HepG2 (cell line): ENCODE measurements around the gene RPS8. TPM values are rescaled to one million over a fixed set of nuclear protein-coding genes. Genes with fewer than 3 reads are reported as not detected.

Experiments used
- ATM ChIP-seq: fragments of 450-650 bp; IDR thresholded peaks from 2 replicates; pipeline ENCODE4 v1.7.1; 2017; ENCODE audit warnings: mild to moderate bottlenecking, borderline replicate concordance
- CAMTA2 ChIP-seq: sonication (generic); formaldehyde crosslinking; IDR thresholded peaks from 2 replicates; pipeline ENCODE4 v1.4.0; 2020; ENCODE audit warnings: mild to moderate bottlenecking, missing genetic modification reagents, borderline replicate concordance
- ETV6 ChIP-seq: sonication (generic); formaldehyde crosslinking; conservative IDR thresholded peaks from 2 replicates; pipeline ENCODE4 v1.4.0; 2020; ENCODE audit warnings: missing genetic modification reagents
- MAFG ChIP-seq: sonication (generic); formaldehyde crosslinking; IDR thresholded peaks from 2 replicates; pipeline ENCODE4 v1.5.1; 2020; ENCODE audit warnings: mild to moderate bottlenecking, missing genetic modification reagents
- MLLT10 ChIP-seq: sonication (generic); formaldehyde crosslinking; IDR thresholded peaks from 2 replicates; pipeline ENCODE4 v1.4.0; 2020; ENCODE audit warnings: missing genetic modification reagents
- NFAT5 ChIP-seq: sonication (generic); formaldehyde crosslinking; IDR thresholded peaks from 2 replicates; pipeline ENCODE4 v1.4.0; 2020; ENCODE audit warnings: missing genetic modification reagents
- PHF20 ChIP-seq: sonication (generic); formaldehyde crosslinking; IDR thresholded peaks from 2 replicates; pipeline ENCODE4 v1.5.0; 2020; ENCODE audit warnings: mild to moderate bottlenecking, missing genetic modification reagents
- PHF8 ChIP-seq: sonication (generic); formaldehyde crosslinking; IDR thresholded peaks from 2 replicates; pipeline ENCODE4 v1.5.0; 2020; ENCODE audit warnings: missing genetic modification reagents
- PLSCR1 ChIP-seq: sonication (generic); formaldehyde crosslinking; IDR thresholded peaks from 2 replicates; pipeline ENCODE4 v1.5.0; 2020; ENCODE audit warnings: missing genetic modification reagents, mild to moderate bottlenecking, borderline replicate concordance
- RORA ChIP-seq: sonication (generic); formaldehyde crosslinking; IDR thresholded peaks from 2 replicates; pipeline ENCODE4 v1.5.0; 2020; ENCODE audit warnings: mild to moderate bottlenecking, missing genetic modification reagents, moderate library complexity
- SSRP1 ChIP-seq: IDR thresholded peaks from 2 replicates; pipeline ENCODE4 v1.6.1; 2016; ENCODE audit warnings: control low read depth
- TBX2 ChIP-seq: sonication (generic); formaldehyde crosslinking; IDR thresholded peaks from 2 replicates; pipeline ENCODE4 v1.5.0; 2020; ENCODE audit warnings: missing genetic modification reagents, mild to moderate bottlenecking, borderline replicate concordance
- TCF7 ChIP-seq: sonication (generic); IDR thresholded peaks from 2 replicates; pipeline ENCODE4 v1.6.1; 2016; ENCODE audit warnings: antibody characterized with exemption, low read depth
- TOE1 ChIP-seq: sonication (generic); formaldehyde crosslinking; IDR thresholded peaks from 2 replicates; pipeline ENCODE4 v1.4.0; 2020; ENCODE audit warnings: mild to moderate bottlenecking, missing genetic modification reagents
- XBP1 ChIP-seq: sonication (generic); formaldehyde crosslinking; IDR thresholded peaks from 2 replicates; pipeline ENCODE4 v1.5.0; 2020; ENCODE audit warnings: missing genetic modification reagents
- ZFP36L1 ChIP-seq: sonication (generic); formaldehyde crosslinking; IDR thresholded peaks from 2 replicates; pipeline ENCODE4 v1.8.0; 2022; ENCODE audit warnings: mild to moderate bottlenecking, missing genetic modification reagents, moderate library complexity
- ZFP36L2 ChIP-seq: sonication (generic); formaldehyde crosslinking; IDR thresholded peaks from 2 replicates; pipeline ENCODE4 v1.4.0; 2020; ENCODE audit warnings: missing genetic modification reagents
- ZNF124 ChIP-seq: sonication (generic); formaldehyde crosslinking; IDR thresholded peaks from 2 replicates; pipeline ENCODE4 v1.4.0; 2020; ENCODE audit warnings: missing genetic modification reagents
- ZNF30 ChIP-seq: sonication (generic); formaldehyde crosslinking; IDR thresholded peaks from 2 replicates; pipeline ENCODE4 v1.5.0; 2020; ENCODE audit warnings: mild to moderate bottlenecking, missing genetic modification reagents
- ZNF432 ChIP-seq: sonication (generic); formaldehyde crosslinking; IDR thresholded peaks from 2 replicates; pipeline ENCODE4 v1.5.0; 2020; ENCODE audit warnings: missing genetic modification reagents, mild to moderate bottlenecking, borderline replicate concordance
- ZNF44 ChIP-seq: sonication (generic); formaldehyde crosslinking; IDR thresholded peaks from 2 replicates; pipeline ENCODE4 v1.5.1; 2020; ENCODE audit warnings: mild to moderate bottlenecking, missing genetic modification reagents
- ZNF446 ChIP-seq: sonication (generic); formaldehyde crosslinking; IDR thresholded peaks from 2 replicates; pipeline ENCODE4 v1.5.0; 2020; ENCODE audit warnings: mild to moderate bottlenecking, missing genetic modification reagents
- ZNF644 ChIP-seq: IDR thresholded peaks from 2 replicates; pipeline ENCODE4 v1.6.1; 2016; ENCODE audit warnings: low read depth
- ZNF678 ChIP-seq: sonication (generic); formaldehyde crosslinking; IDR thresholded peaks from 2 replicates; pipeline ENCODE4 v1.4.0; 2020; ENCODE audit warnings: mild to moderate bottlenecking, missing genetic modification reagents
- ZNF777 ChIP-seq: sonication (generic); formaldehyde crosslinking; IDR thresholded peaks from 2 replicates; pipeline ENCODE4 v1.4.0; 2020; ENCODE audit warnings: missing genetic modification reagents
- polyA plus RNA-seq, 8 experiments: library from polyadenylated mRNA; depleted of rRNA in 3 of 8; stranded (reverse) in 7 of 8; unstranded in 1 of 8; fragments of >200 nt; fragmentation: Illumina TruSeq in 4 of 8; extraction: Trizol in 4 of 8; gene quantifications; 2 replicates each; pipeline versions ENCODE4 v1.2.1 to v1.2.3, GENCODE V29; 2011 to 2016; ENCODE audit warnings: low read depth in 4 of 8, missing spikeins in 1 of 8, mixed read lengths in 1 of 8; ENCODE audit not compliant: insufficient read depth in 1 of 8
- total RNA-seq, 5 experiments: library from RNA; depleted of rRNA; stranded (reverse); fragments of >200 nt; fragmentation: Illumina TruSeq; extraction: Trizol; gene quantifications; 2 replicates each; pipeline ENCODE4 v1.2.3, GENCODE V29; 2016; ENCODE audit warnings: low read depth in 1 of 5
- TF ChIP-seq, protein P1 (sequence below): sonication (generic); formaldehyde crosslinking; conservative IDR thresholded peaks from 2 replicates; pipeline ENCODE4 v1.4.0; 2020; ENCODE audit warnings: missing genetic modification reagents

RPS8 gene
- total and polyA plus RNA-seq, 2 of the 13 experiments (the other 11 are each of a cell fraction or from before 2014, with no cell fraction given) = 2,628 to 2,822 TPM

DNA sequence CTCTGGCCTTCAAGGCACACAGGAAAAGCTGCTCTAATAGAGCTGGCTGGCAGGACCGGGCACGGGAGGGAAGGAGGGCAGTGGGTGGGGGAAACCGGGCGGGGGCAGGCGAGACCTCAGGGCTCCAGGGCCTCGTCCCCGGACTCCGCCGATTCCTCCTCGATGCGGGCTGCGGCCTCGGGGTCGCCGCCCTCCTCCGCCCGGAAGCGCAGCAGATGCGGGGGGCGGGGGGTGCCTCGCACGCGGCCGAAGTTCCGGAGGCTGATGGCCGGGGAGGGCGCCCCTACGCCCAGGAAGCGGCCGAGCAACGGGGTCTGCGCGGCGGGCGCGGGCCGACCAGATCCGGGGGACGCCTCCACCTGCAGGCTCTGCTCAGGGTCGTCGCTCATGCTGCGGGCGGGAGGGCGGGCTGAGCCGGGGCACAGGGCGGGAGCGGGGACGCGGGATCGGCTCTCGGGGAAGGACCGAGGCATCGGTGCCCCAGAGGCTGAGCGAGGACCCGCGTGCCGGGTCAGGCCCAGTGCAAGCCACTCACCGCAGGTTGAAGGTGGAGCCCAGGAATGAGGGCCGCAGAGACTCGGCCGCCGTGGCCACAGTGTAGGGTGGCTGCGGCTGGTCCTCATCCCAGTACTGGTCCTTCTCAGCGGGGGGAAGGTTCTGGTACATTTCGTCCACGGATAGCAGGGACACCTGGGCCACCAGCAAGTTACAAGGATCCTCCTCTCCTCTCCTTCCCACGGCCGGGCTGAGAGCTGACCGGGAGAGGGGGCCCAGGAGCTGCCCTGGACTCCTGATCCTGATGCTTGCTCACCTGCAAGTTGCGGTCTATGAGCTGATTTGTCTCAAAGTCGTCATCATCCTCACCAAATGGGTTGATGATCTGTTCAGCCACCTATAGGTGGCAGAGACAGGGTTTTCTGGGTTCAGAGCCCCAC, 9.0 kb downstream of the RPS8 start (continued):
- no peak for TF ChIP-seq RORA (CRISPR knock-in tag)
- TF ChIP-seq NFAT5 (CRISPR knock-in tag) = no peak
- peak; percentile 47; the same call in 1 of the 2 replicates for TF ChIP-seq PHF20 (CRISPR knock-in tag)
- no peak for TF ChIP-seq CAMTA2 (CRISPR knock-in tag)
- TF ChIP-seq ZNF777 (CRISPR knock-in tag) = 0 out of 2 replicates have a peak, but pooled peaks have one; percentile 33
- TF ChIP-seq MLLT10 (CRISPR knock-in tag) = no peak
- no peak for TF ChIP-seq MAFG (CRISPR knock-in tag)
- no peak for TF ChIP-seq SSRP1 (CRISPR knock-in tag)
- TF ChIP-seq PLSCR1 (CRISPR knock-in tag) = no peak
- peak; percentile 43 for TF ChIP-seq ZNF446 (CRISPR knock-in tag)
- no peak for TF ChIP-seq ETV6 (CRISPR knock-in tag)
- TF ChIP-seq ZFP36L2 (CRISPR knock-in tag) = 0 out of 2 replicates have a peak, but pooled peaks have one; percentile 9
- TF ChIP-seq TBX2 (CRISPR knock-in tag) = no peak; the same call in 1 of the 2 replicates
- TF ChIP-seq TCF7 = no peak
- TF ChIP-seq, protein P1, sequence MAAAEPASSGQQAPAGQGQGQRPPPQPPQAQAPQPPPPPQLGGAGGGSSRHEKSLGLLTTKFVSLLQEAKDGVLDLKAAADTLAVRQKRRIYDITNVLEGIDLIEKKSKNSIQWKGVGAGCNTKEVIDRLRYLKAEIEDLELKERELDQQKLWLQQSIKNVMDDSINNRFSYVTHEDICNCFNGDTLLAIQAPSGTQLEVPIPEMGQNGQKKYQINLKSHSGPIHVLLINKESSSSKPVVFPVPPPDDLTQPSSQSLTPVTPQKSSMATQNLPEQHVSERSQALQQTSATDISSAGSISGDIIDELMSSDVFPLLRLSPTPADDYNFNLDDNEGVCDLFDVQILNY (CRISPR knock-in tag) = no peak
- no peak for TF ChIP-seq TOE1 (CRISPR knock-in tag)
- no peak for TF ChIP-seq ZNF644
- peak; percentile 84 for TF ChIP-seq PHF8 (CRISPR knock-in tag)
- TF ChIP-seq ZNF44 = no peak
- TF ChIP-seq ZNF432 (CRISPR knock-in tag) = no peak
- no peak for TF ChIP-seq ATM
- no peak for TF ChIP-seq XBP1 (CRISPR knock-in tag)
- 0 out of 2 replicates have a peak, but pooled peaks have one; percentile 49 for TF ChIP-seq ZNF678 (CRISPR knock-in tag)
- TF ChIP-seq ZNF124 (CRISPR knock-in tag) = no peak
- 0 out of 2 replicates have a peak, but pooled peaks have one; percentile 50 for TF ChIP-seq ZNF30 (CRISPR knock-in tag)
- TF ChIP-seq ZFP36L1 = no peak
